Activated naive CD8-positive, alpha-beta T cell treated with anti-CD3 and anti-CD28 coated beads for 36 hours (primary cell): ENCODE measurements around the gene TMEM131. TPM values are rescaled to one million over a fixed set of nuclear protein-coding genes. Genes with fewer than 3 reads are reported as not detected.

ENCODE experiments used
- DNase-seq: peaks from one replicate; pipeline ENCODE4 v3.0.0; 2021
- H3K27ac Mint-ChIP-seq: one replicate; pipeline ENCODE4 v1.8.0; 2022; ENCODE audit warnings: mild to moderate bottlenecking, moderate library complexity, mixed read lengths
- H3K27me3 Mint-ChIP-seq: one replicate; pipeline ENCODE4 v1.8.0; 2022; ENCODE audit warnings: mild to moderate bottlenecking, mixed read lengths
- H3K36me3 Mint-ChIP-seq: one replicate; pipeline ENCODE4 v1.8.0; 2021; ENCODE audit warnings: mild to moderate bottlenecking, mixed read lengths
- H3K4me1 Mint-ChIP-seq: one replicate; pipeline ENCODE4 v1.8.0; 2021; ENCODE audit warnings: mixed read lengths
- H3K4me3 Mint-ChIP-seq: one replicate; pipeline ENCODE4 v1.8.0; 2022; ENCODE audit warnings: mild to moderate bottlenecking, moderate library complexity, mixed read lengths
- H3K9me3 Mint-ChIP-seq: one replicate; pipeline ENCODE4 v1.8.0; 2022; ENCODE audit warnings: mixed read lengths
- total RNA-seq, 2 experiments: library from RNA; stranded (reverse); gene quantifications; one replicate each; pipeline ENCODE4 v1.2.3, GENCODE V29; 2021

Gene TMEM131
- total RNA-seq, 2 experiments from 2014 or later = 25.2 to 27.9 TPM

DNA sequence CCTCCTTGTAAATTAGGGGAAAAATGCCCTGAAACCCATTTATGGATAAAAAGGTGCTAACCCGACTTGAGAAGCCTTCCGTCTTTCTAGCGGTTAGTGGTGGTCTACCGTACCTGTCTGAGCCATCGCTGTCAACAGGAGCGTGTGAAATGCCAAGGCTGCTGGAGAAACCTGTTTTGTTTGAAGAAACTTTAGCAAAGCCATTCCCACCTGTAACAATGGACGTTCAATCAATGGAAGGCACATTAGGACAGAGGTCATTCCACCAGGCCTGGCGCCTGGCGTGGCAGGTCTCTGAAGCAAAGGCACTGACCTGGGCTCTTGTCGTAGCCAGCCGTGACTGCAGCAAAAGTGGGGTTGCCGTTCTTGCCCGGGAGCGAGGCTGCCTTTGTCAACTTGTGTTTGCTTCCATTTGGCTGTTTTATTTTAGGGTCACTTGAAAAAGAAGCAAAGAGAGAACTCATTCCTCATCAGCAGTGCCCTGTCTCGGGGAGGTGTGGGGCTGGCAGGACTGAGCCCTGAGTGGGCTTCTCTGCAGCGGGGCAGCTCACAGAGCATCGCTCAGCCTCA, 235.2 kb downstream of the TMEM131 start:
- DNase-seq = no peak
- Mint-ChIP-seq H3K27me3 (no peaks in the 10 kb centered on the region), H3K36me3 (peaks cover 27% of the 10 kb centered on the region), H3K4me3 (peak overlapping the region; percentile 55), H3K9me3 (no peaks in the 10 kb centered on the region), H3K27ac (peak overlapping the region; percentile 78), H3K4me1 (peaks cover 20% of the 10 kb centered on the region)

DNA sequence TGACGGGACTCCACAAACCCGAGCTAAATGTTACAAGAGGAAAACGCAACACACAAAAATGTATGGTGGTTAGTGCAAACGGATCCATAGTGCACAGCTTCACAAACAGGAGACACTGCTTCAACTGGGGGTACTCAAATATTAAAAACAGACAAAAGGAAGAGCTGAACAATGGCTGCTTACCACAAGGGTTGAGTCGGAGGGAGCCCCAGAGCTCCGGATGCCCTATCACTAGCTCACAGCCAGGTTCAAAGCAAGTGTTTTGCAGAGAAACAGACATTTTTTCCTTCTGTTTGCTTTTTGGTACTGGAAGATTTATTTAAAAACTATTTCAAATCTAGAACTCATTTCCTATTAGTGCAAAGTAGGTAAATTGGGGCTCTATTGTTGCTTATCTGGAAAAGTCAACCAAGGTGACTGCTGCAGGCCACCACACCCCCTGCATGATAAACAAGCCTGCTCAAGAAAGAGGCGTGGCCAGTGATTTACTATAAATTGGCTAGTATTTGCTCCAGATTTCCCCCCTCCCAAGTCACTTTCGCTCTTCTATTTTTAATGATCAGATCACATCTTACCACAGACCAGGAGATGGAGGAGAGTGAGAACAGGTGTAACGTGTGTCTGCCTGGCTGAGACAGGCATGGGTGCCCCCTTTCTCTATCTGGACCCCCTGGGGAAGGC, 235.9 kb downstream of the TMEM131 start:
- H3K4me3 Mint-ChIP-seq = peak overlapping the region; percentile 26
- H3K4me1 Mint-ChIP-seq = peaks cover 20% of the 10 kb centered on the region
- H3K27ac Mint-ChIP-seq = peak overlapping the region; percentile 78
- H3K27me3 Mint-ChIP-seq = no peaks in the 10 kb centered on the region
- H3K9me3 Mint-ChIP-seq = no peaks in the 10 kb centered on the region
- DNase-seq = no peak
- H3K36me3 Mint-ChIP-seq = peaks cover 23% of the 10 kb centered on the region

DNA sequence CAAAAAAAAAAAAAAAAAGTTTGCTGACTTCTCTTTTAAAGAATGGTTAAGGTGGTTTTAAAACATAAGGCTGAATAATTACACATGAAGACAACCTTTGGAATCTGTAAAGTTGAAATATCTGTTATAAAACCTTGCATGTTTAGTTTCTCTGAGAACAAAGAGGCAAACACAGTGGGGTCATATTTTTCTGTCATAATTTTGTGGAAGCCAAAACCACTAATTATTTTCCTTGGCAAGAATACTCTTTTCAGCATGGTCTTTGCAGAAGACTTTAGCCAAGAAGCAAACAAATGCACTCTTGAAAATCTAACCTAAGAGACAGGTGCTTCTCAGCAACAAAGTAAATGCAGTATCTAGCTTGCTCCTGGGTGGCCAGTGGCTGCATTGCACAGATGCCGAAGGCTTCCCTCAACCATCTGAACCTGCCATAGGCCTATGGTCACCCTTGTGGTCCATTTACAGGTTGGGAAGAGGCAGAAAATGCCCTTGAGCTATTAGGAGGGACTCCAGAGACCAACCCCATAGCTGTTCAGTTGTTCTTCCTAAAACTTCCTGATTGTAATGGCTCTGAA, 237.5 kb downstream of the TMEM131 start:
- H3K36me3 Mint-ChIP-seq = peaks cover 15% of the 10 kb centered on the region
- H3K4me3 Mint-ChIP-seq = no peak overlapping the region
- H3K4me1 Mint-ChIP-seq = peaks cover 15% of the 10 kb centered on the region
- H3K27ac Mint-ChIP-seq = no peak overlapping the region
- no peaks in the 10 kb centered on the region for H3K27me3 Mint-ChIP-seq
- H3K9me3 Mint-ChIP-seq = no peaks in the 10 kb centered on the region
- DNase-seq = no peak

GRCh38 chr2:97757062-97757461, 238.7 kb downstream of the TMEM131 start:
- no peak for DNase-seq
- H3K4me1 Mint-ChIP-seq = peaks cover 14% of the 10 kb centered on the region
- H3K36me3 Mint-ChIP-seq = peaks cover 11% of the 10 kb centered on the region
- H3K27me3 Mint-ChIP-seq = no peaks in the 10 kb centered on the region
- H3K4me3 Mint-ChIP-seq = no peak overlapping the region
- H3K9me3 Mint-ChIP-seq = no peaks in the 10 kb centered on the region
- H3K27ac Mint-ChIP-seq = no peak overlapping the region

GRCh38 chr2:97755491-97755890, 240.3 kb downstream of the TMEM131 start:
- no peak for DNase-seq
- no peak overlapping the region for H3K4me3 Mint-ChIP-seq
- peaks cover 6% of the 10 kb centered on the region for H3K36me3 Mint-ChIP-seq

GRCh38 chr2:97754690-97755346, 240.9 kb downstream of the TMEM131 start:
- H3K27me3 Mint-ChIP-seq = no peaks in the 10 kb centered on the region
- no peak for DNase-seq
- H3K36me3 Mint-ChIP-seq = peaks cover 3% of the 10 kb centered on the region
- no peak overlapping the region for H3K27ac Mint-ChIP-seq
- H3K9me3 Mint-ChIP-seq = no peaks in the 10 kb centered on the region
- no peak overlapping the region for H3K4me3 Mint-ChIP-seq
- H3K4me1 Mint-ChIP-seq = peaks cover 4% of the 10 kb centered on the region

More at GRCh38 chr2:97755491-97755890, 240.3 kb downstream of the TMEM131 start:
- Mint-ChIP-seq H3K27me3 (no peaks in the 10 kb centered on the region), H3K27ac (no peak overlapping the region), H3K4me1 (peaks cover 5% of the 10 kb centered on the region), H3K9me3 (no peaks in the 10 kb centered on the region)

DNA sequence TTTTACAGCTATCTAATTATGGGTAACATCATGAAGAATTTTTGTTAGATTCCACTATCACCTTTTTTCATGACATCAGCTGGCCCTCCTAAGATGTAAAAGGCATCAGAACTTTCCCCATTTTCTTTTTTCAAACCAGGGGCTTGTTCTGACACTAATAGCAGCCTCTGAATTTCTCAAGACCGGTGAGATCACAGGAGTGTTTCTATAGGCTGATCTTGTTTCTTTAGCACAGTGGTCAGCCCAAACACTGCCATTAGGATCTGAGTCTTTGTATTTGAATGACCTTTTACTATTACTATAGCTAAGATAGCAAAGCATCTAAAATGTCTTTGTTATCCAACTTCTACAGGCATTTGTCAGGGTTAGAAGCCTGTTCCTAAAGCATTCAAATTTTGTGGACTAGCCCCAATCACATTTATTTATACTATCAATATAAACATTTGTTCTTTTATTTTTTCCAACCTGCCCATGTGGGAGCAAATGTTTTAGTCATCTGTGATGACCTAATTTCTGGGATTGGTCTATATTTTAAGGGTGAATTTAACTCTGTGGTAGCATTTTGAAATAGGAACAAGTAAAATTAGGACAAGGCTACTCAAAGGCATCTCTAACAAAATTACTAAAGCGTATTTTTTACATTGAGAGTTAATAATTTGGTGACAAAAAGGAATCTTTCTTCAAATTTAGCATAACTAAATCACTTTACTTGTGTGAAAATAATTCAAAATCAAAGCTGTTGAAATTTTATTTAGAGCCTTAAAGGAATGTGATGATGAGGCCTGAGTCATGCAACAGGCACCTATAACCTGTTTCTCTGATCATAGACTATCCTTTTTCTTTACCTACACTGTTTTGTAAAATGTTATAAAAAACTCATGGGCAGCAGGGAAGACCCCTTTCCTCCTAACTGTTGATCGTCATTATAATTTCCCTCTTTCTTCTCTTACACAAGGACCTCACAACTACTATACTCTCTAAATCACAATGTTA, 243.1 kb downstream of the TMEM131 start:
- Mint-ChIP-seq H3K4me3 (no peak overlapping the region), H3K4me1 (peaks cover 6% of the 10 kb centered on the region), H3K9me3 (no peaks in the 10 kb centered on the region), H3K27ac (no peak overlapping the region), H3K27me3 (no peaks in the 10 kb centered on the region), H3K36me3 (peaks cover 3% of the 10 kb centered on the region)
- DNase-seq = no peak

DNA sequence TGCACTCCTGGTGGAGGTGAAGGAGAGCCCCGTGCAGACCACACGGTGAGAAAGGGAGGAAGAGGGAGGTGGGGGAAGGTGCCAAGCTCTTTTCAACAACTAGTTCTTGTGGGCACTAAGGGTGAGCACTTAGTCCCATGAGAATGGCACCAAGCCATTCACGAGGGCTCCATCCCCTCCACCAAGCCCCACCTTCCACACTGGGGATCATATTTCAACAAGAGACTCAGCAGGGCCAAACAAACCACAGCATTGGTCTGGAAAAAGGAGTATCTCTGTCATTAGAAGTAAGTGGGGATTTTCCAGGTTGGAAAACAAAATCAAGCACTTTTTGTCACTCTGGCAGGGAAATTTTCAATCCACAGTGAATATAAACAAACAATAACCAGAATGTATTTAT, 244.0 kb downstream of the TMEM131 start:
- H3K27ac Mint-ChIP-seq = no peak overlapping the region
- peaks cover 12% of the 10 kb centered on the region for H3K4me1 Mint-ChIP-seq
- no peaks in the 10 kb centered on the region for H3K27me3 Mint-ChIP-seq

GRCh38 chr2:97750017-97750416, 245.7 kb downstream of the TMEM131 start:
- Mint-ChIP-seq H3K4me3 (no peak overlapping the region), H3K4me1 (peaks cover 26% of the 10 kb centered on the region), H3K27me3 (no peaks in the 10 kb centered on the region), H3K27ac (no peak overlapping the region), H3K9me3 (no peaks in the 10 kb centered on the region), H3K36me3 (peaks cover 1% of the 10 kb centered on the region)
- no peak for DNase-seq

More for the DNA sequence above, 244.0 kb downstream of the TMEM131 start:
- Mint-ChIP-seq H3K4me3 (no peak overlapping the region), H3K36me3 (peaks cover under 1% of the 10 kb centered on the region), H3K9me3 (no peaks in the 10 kb centered on the region)
- no peak for DNase-seq

DNA sequence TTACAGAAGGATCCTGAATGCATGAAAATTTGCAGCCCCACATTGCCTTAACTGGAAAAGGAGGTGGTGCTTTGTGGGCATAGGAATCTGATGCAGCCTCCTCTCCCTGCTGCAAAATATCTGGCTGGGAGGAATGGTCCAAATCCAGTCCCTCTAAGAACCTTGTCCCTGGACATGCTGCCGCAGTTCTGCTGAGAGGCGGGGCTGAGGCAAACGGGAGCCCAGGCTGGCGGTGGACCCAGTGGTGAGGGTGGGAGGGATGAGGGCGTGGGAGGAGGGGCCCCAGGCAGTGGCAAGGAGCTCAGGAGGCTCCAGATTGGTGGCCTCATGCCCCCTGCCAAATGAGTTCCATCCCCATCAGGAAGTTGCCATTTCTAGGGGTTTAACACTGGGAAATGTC, 246.2 kb downstream of the TMEM131 start:
- no peaks in the 10 kb centered on the region for H3K9me3 Mint-ChIP-seq
- no peak overlapping the region for H3K27ac Mint-ChIP-seq
- no peak overlapping the region for H3K4me3 Mint-ChIP-seq
- peaks cover 28% of the 10 kb centered on the region for H3K4me1 Mint-ChIP-seq
- DNase-seq = no peak
- no peaks in the 10 kb centered on the region for H3K27me3 Mint-ChIP-seq
- H3K36me3 Mint-ChIP-seq = peaks cover 1% of the 10 kb centered on the region

DNA sequence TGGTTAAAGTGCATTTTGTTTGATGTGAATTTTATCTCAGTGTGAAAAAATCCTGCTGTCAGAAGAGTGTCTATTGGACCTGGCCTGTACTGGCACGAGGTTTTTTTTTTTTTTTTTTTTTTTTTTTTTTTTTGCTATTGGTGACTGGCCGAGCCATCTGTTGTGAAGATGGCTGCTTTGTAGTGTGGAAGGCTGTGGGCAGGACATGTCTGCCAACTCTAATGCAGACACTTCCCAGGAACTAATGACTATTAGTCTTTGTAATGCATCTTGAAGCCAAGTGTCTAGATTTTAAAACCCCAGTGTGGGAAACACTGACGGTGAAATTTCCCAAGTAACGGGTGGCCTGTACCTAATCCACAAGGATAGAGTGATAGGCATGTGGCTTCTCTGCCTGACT, 248.0 kb downstream of the TMEM131 start:
- no peak for DNase-seq
- Mint-ChIP-seq H3K27ac (no peak overlapping the region), H3K27me3 (no peaks in the 10 kb centered on the region), H3K4me3 (no peak overlapping the region), H3K4me1 (peaks cover 40% of the 10 kb centered on the region), H3K36me3 (peaks cover 13% of the 10 kb centered on the region), H3K9me3 (no peaks in the 10 kb centered on the region)

- no peak overlapping the region for H3K4me3 Mint-ChIP-seq
- no peaks in the 10 kb centered on the region for H3K27me3 Mint-ChIP-seq
- no peaks in the 10 kb centered on the region for H3K9me3 Mint-ChIP-seq
- H3K4me1 Mint-ChIP-seq = peaks cover 44% of the 10 kb centered on the region
- no peak for DNase-seq
- H3K36me3 Mint-ChIP-seq = peaks cover 16% of the 10 kb centered on the region
- H3K27ac Mint-ChIP-seq = no peak overlapping the region
Observed at GRCh38 chr2:97747285-97747684, 248.5 kb downstream of the TMEM131 start.

GRCh38 chr2:97745474-97746174, 250.1 kb downstream of the TMEM131 start:
- H3K27me3 Mint-ChIP-seq = no peaks in the 10 kb centered on the region
- peak overlapping the region; percentile 17 for H3K27ac Mint-ChIP-seq
- peak; percentile 65 for DNase-seq
- no peak overlapping the region for H3K4me3 Mint-ChIP-seq
- peaks cover 57% of the 10 kb centered on the region for H3K4me1 Mint-ChIP-seq
- peaks cover 30% of the 10 kb centered on the region for H3K36me3 Mint-ChIP-seq
- no peaks in the 10 kb centered on the region for H3K9me3 Mint-ChIP-seq

DNA sequence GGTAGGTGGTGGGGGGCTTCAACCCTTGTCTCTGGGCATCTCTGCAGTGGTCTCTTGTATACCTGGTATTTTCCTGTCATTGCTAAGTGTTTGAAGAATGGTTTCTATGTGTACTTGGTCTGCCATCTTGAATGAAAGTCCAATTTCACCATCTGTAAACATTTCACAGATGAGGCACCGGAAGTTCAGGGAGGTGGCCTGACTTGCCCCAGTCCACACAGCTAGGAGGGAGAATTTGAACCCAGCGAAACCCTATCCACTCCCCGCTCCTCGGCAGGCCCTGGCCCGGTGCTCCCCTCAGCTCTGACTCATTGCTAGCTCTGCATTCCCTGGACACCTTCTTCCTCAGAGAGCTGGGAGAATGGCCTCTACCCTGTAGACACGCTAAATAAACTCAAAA, 251.8 kb downstream of the TMEM131 start:
- no peak for DNase-seq
- peaks cover 34% of the 10 kb centered on the region for H3K36me3 Mint-ChIP-seq
- no peaks in the 10 kb centered on the region for H3K27me3 Mint-ChIP-seq
- H3K4me3 Mint-ChIP-seq = no peak overlapping the region
- H3K27ac Mint-ChIP-seq = peak overlapping the region; percentile 15
- no peaks in the 10 kb centered on the region for H3K9me3 Mint-ChIP-seq
- peaks cover 58% of the 10 kb centered on the region for H3K4me1 Mint-ChIP-seq
